ENCODE results near the gene BCAM.

The BCAM gene

GRCh38 chr19:44839276-44839675 lies 30.4 kb downstream of the BCAM start:
- ChIA-PET CTCF (no interaction called here), POLR2A (ENCODE audit: low non-redundant PET) (no interaction called here)
- no peak for TF ChIP-seq CTCF (conservative IDR thresholded peaks at IDR 0.05; ENCODE audit: low read depth)
- no peak overlapping the region for H3K27ac ChIP-seq
- no peak for DNase-seq (ENCODE audit: low spot score)

GRCh38 chr19:44840811-44841210 lies 31.9 kb downstream of the BCAM start:
- DNase-seq (ENCODE audit: low spot score) = no peak
- ChIA-PET POLR2A (ENCODE audit: low non-redundant PET) (interaction anchor here (0.7 kb wide), 1 partner anchor 30 kb away, joined by 4 read pairs; no protein-coding TSS in a partner anchor), CTCF (interaction anchor here (0.6 to 1.0 kb wide), 3 partner anchors 17 to 202 kb away, joined by 3 to 5 read pairs (median 3); no protein-coding TSS in a partner anchor)
- no peak for TF ChIP-seq CTCF (conservative IDR thresholded peaks at IDR 0.05; ENCODE audit: low read depth)
- no peak overlapping the region for H3K27ac ChIP-seq

- no peak for TF ChIP-seq CTCF (conservative IDR thresholded peaks at IDR 0.05; ENCODE audit: low read depth)
- no peak overlapping the region for H3K27ac ChIP-seq
- DNase-seq (ENCODE audit: low spot score) = no peak
- ChIA-PET POLR2A (ENCODE audit: low non-redundant PET) (interaction anchor here (0.7 kb wide), 1 partner anchor 31 kb away, joined by 4 read pairs; no protein-coding TSS in a partner anchor), CTCF (interaction anchor here (0.6 to 1.8 kb wide), 2 partner anchors 117 to 133 kb away, joined by 3 to 8 read pairs; no protein-coding TSS in a partner anchor)
These were observed 32.3 kb downstream of the BCAM start for GRCh38 chr19:44841231-44841630.

GRCh38 chr19:44845286-44845611 lies 36.3 kb downstream of the BCAM start:
- POLR2A ChIA-PET (ENCODE audit: low non-redundant PET) = interaction anchor here (1.1 kb wide), 1 partner anchor 36 kb away, joined by 3 read pairs; no protein-coding TSS in a partner anchor
- peak overlapping the region; percentile 82 for H3K27ac ChIP-seq
- DNase-seq (ENCODE audit: low spot score) = no peak
- no peak for TF ChIP-seq CTCF (conservative IDR thresholded peaks at IDR 0.05; ENCODE audit: low read depth)
- CTCF ChIA-PET = interaction anchor here (0.8 to 1.3 kb wide), 3 partner anchors 43 to 122 kb away, joined by 3 to 5 read pairs (median 3); no protein-coding TSS in a partner anchor

- ChIA-PET CTCF (interaction anchor here (0.6 to 0.9 kb wide), 6 partner anchors 8 to 122 kb away, joined by 3 to 5 read pairs (median 3); no protein-coding TSS in a partner anchor), POLR2A (ENCODE audit: low non-redundant PET) (interaction anchor here (0.6 to 1.1 kb wide), 2 partner anchors 36 to 44 kb away, joined by 3 read pairs; no protein-coding TSS in a partner anchor)
- peak; percentile 100 for DNase-seq (ENCODE audit: low spot score)
- H3K27ac ChIP-seq = peak within 1 kb of the TSS; percentile 82
- no peak; the same call in none of the 2 replicates for TF ChIP-seq CTCF (conservative IDR thresholded peaks at IDR 0.05; ENCODE audit: low read depth)
These were observed 36.9 kb downstream of the BCAM start, which contains the start of gene NECTIN2 for GRCh38 chr19:44845612-44846454. NECTIN2 (plus strand) TSS chr19:44846297; CDS start chr19:44846526, 229 bp downstream.

- TF ChIP-seq CTCF (conservative IDR thresholded peaks at IDR 0.05; ENCODE audit: low read depth) = no peak
- CTCF ChIA-PET = no interaction called here
- peak; percentile 34 for DNase-seq (ENCODE audit: low spot score)
- peak overlapping the region; percentile 82 for H3K27ac ChIP-seq
- POLR2A ChIA-PET (ENCODE audit: low non-redundant PET) = interaction anchor here (0.6 to 1.1 kb wide), 2 partner anchors 37 to 44 kb away, joined by 3 read pairs; no protein-coding TSS in a partner anchor
These were observed 37.7 kb downstream of the BCAM start for GRCh38 chr19:44846455-44847143.
